Stimulated activated memory B cell treated with anti-CD40 and anti-IgM and Interleukin-4, amounts not matched to agents 10 μg/mL and 1 μg/mL and 100 μg/mL, for 72 hours (primary cell): Measurements from ENCODE around the gene DOC2A.
"Not testable (repeated sequence)": the region's sequence is repeated elsewhere in the genome, so short reads cannot be mapped to it uniquely, and the experiment has no call there.

ENCODE experiments used
- ATAC-seq: fragments of 150-1000 bp; cut with Tn5 transposase; 2 replicates; pipeline ENCODE4 v1.10.0; 2021
- H3K27ac Mint-ChIP-seq: one replicate; pipeline ENCODE4 v1.8.0; 2022; ENCODE audit warnings: mild to moderate bottlenecking, mixed read lengths
- H3K27me3 Mint-ChIP-seq: one replicate; pipeline ENCODE4 v1.8.0; 2022; ENCODE audit warnings: mixed read lengths
- H3K36me3 Mint-ChIP-seq: one replicate; pipeline ENCODE4 v1.8.0; 2022; ENCODE audit warnings: mixed read lengths
- H3K4me1 Mint-ChIP-seq: one replicate; pipeline ENCODE4 v1.8.0; 2022; ENCODE audit warnings: mixed read lengths
- H3K4me3 Mint-ChIP-seq: one replicate; pipeline ENCODE4 v1.8.0; 2022; ENCODE audit warnings: mild to moderate bottlenecking, moderate library complexity, mixed read lengths
- H3K9me3 Mint-ChIP-seq: one replicate; pipeline ENCODE4 v1.8.0; 2022; ENCODE audit warnings: mixed read lengths

The DOC2A gene

DNA sequence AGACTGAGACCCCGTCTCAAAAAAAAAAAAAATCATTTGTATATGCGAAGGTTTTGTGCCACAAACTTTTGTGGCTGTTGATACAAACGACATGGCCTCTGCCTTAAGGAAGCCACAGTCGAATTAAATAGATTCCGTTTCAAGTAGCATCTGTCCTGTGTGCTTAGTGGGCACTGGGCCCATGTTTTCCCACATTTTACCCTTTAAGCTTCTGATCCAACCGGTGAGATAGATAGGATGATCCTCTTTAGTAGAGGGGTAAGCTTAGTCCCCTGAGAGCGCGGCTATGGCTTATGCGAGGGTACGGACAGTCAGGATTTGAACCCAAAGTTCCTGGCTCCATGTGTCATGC, 49.7 kb downstream of the DOC2A start:
- Mint-ChIP-seq H3K36me3 (peaks cover 3% of the 10 kb centered on the region), H3K27ac (peak overlapping the region; percentile 89), H3K9me3 (no peaks in the 10 kb centered on the region), H3K4me1 (peaks cover 18% of the 10 kb centered on the region), H3K4me3 (peak overlapping the region; percentile 88), H3K27me3 (no peaks in the 10 kb centered on the region)
- ATAC-seq: no peak

DNA sequence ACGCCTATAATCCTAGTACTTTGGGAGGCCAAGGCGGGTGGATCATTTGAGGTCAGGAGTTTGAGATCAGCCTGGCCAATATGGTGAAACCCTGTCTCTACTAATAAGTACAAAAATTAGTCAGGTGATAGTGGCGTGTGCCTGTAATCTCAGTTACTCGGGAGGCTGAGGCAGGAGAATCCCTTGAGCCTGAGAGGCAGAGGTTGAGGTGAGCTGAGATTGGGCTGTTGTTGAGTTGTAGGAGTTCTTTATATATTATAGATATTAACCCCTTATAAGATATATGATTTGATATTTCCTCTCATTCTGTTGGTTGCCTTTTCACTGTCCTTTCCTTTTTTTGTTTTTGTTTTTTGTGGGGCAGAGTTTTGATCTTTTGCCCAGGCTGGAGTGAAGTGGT, 51.0 kb downstream of the DOC2A start:
- H3K36me3 Mint-ChIP-seq, H3K9me3 Mint-ChIP-seq, H3K27me3 Mint-ChIP-seq, H3K4me3 Mint-ChIP-seq, H3K27ac Mint-ChIP-seq, ATAC-seq: not testable (repeated sequence)
- peaks cover 18% of the 10 kb centered on the region for H3K4me1 Mint-ChIP-seq

DNA sequence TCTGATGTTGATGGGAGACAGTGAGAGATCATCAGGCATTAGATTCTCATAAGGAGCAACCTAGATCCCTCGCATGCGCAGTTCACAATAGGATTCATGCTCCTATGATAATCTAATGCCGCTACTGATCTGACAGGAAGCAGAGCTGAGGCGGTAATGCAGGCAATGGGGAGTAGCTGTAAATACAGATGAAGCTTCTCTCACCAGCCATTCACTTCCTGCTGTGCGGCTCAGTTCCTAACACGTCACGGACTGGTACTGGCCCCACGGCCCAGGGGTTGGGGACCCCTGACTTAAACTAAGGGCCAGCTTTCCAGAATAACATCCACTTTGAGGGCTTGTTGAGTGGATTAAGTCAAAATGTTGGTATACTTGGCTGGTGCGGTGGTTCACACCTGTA, 51.5 kb downstream of the DOC2A start:
- H3K4me3 Mint-ChIP-seq: no peak overlapping the region
- no peak overlapping the region for H3K27ac Mint-ChIP-seq
- H3K27me3 Mint-ChIP-seq: no peaks in the 10 kb centered on the region

DNA sequence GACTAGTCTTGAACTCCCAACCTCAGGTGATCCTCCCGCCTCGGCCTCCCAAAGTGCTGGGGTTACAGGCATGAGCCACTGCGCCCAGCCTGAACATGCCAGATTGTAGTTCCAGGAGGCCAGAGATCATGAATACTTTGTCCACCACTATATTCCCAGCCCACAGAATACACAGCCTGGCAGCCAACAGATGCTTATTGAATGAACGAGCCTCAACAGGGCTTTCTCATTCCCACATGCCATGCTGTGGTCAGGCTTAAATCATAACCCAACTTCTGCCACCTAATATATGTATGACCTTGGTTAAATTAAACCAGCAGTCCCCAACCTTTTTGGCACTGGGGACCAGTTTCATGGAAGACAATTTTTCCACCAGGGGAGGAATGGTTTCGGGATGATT, 52.1 kb downstream of the DOC2A start:
- Mint-ChIP-seq H3K36me3 (no peaks in the 10 kb centered on the region), H3K27me3 (no peaks in the 10 kb centered on the region), H3K27ac (no peak overlapping the region), H3K9me3 (no peaks in the 10 kb centered on the region), H3K4me3 (no peak overlapping the region), H3K4me1 (peaks cover 18% of the 10 kb centered on the region)
- ATAC-seq: no peak

More for the DNA sequence above, 51.5 kb downstream of the DOC2A start:
- ATAC-seq: no peak
- no peaks in the 10 kb centered on the region for H3K9me3 Mint-ChIP-seq
- no peaks in the 10 kb centered on the region for H3K36me3 Mint-ChIP-seq
- peaks cover 18% of the 10 kb centered on the region for H3K4me1 Mint-ChIP-seq
